Endothelial cell of umbilical vein (primary cell): ENCODE results near the gene FAM180A.

Experiments used
- CTCF ChIP-seq, 2 donors: IDR thresholded peaks; 1 replicate in 1 of 2; 2 replicates in 1 of 2; pipeline ENCODE4 v1.5.1; 2011; ENCODE audit warnings: low read length in 2 of 2, mild to moderate bottlenecking in 2 of 2, moderate library complexity in 2 of 2, control low read depth in 1 of 2, inconsistent platforms in 1 of 2, low read depth in 1 of 2; ENCODE audit not compliant: insufficient read depth in 1 of 2; ENCODE audit errors: extremely low read depth in 1 of 2
- EZH2 ChIP-seq: IDR thresholded peaks from 2 replicates; pipeline ENCODE4 v1.6.1; 2012; ENCODE audit warnings: borderline replicate concordance, low read depth, mild to moderate bottlenecking, moderate library complexity, low read length, inconsistent platforms; ENCODE audit not compliant: severe bottlenecking
- JUN ChIP-seq: IDR thresholded peaks from 2 replicates; pipeline ENCODE4 v1.6.1; 2011; ENCODE audit warnings: borderline replicate concordance, low read depth; ENCODE audit not compliant: insufficient read length, insufficient read depth
- MYC ChIP-seq: IDR thresholded peaks from one replicate; pipeline ENCODE4 v1.6.1; 2011; ENCODE audit warnings: mild to moderate bottlenecking, low read depth, low read length
- POLR2A ChIP-seq: IDR thresholded peaks from 2 replicates; pipeline ENCODE4 v1.6.1; 2012; ENCODE audit warnings: low read depth, mild to moderate bottlenecking, control low read depth, low read length
- POLR2AphosphoS5 ChIP-seq: IDR thresholded peaks from 2 replicates; pipeline ENCODE4 v1.6.1; 2012; ENCODE audit warnings: low read depth, mild to moderate bottlenecking, control low read depth, low read length, moderate library complexity; ENCODE audit not compliant: insufficient read depth
- TF ChIP-seq, protein P1 (sequence below): IDR thresholded peaks from 2 replicates; pipeline ENCODE4 v1.6.1; 2011; ENCODE audit not compliant: insufficient read depth, insufficient read length

GRCh38 chr7:135685306-135686084 is 63.1 kb downstream of the FAM180A start:
- TF ChIP-seq CTCF (IDR thresholded peaks at IDR 0.05; ENCODE audit: extremely low read depth in 1 of 2, insufficient read depth in 1 of 2, low read depth in 1 of 2, low read length in 2 of 2): no peak
- TF ChIP-seq POLR2A: no peak
- TF ChIP-seq EZH2: no peak
- TF ChIP-seq, protein P1, sequence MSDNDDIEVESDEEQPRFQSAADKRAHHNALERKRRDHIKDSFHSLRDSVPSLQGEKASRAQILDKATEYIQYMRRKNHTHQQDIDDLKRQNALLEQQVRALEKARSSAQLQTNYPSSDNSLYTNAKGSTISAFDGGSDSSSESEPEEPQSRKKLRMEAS: no peak
- TF ChIP-seq POLR2AphosphoS5: no peak
- TF ChIP-seq MYC: no peak
- no peak for TF ChIP-seq JUN
